HCT116 (cell line): ENCODE data around the gene CMIP. TPM values are rescaled to one million over a fixed set of nuclear protein-coding genes. Genes with fewer than 3 reads are reported as not detected.
A peak's percentile ranks its signal among the peaks of the same experiment; 100 is the strongest.

ENCODE experiments used
- ATAC-seq: fragments of 200-7000 bp; cut with Tn5 transposase; 2 replicates; pipeline ENCODE4 v1.9.1; 2020; ENCODE audit warnings: mild to moderate bottlenecking, moderate library complexity
- BruUV-seq: library from RNA; stranded (reverse); fragments of 400-500 nt; replicated peaks from 2 replicates; lab custom pipeline; 2021; lab: Mats Ljungman, UMichigan
- CTCF ChIA-PET: fragments of 300-600 bp; sonication (Branson Sonifier 250); formaldehyde crosslinking; loops from one replicate; lab custom pipeline; 2021; ENCODE audit warnings: antibody characterized with exemption; lab: Charles Lee
- POLR2A ChIA-PET: fragments of 300-600, 350-600 bp; sonication (Branson Sonifier 250); formaldehyde crosslinking; loops from one replicate; lab custom pipeline; 2021; ENCODE audit warnings: antibody characterized with exemption; lab: Charles Lee
- RAD21 ChIA-PET, 2 experiments: fragments of 300-600 bp; sonication (Branson Sonifier 250); formaldehyde crosslinking; loops; one replicate each; lab custom pipeline; 2023; ENCODE audit warnings: low total read pairs in 2 of 2; ENCODE audit not compliant: uncharacterized antibody in 2 of 2, unreplicated experiment in 2 of 2, low non-redundant PET in 1 of 2; lab: Charles Lee
- DNase-seq: peaks from one replicate; pipeline ENCODE4 v3.0.0-alpha.2; 2010; ENCODE audit warnings: low read depth, low spot score
- H2AFZ ChIP-seq: fragments of 200-600 bp; shearing (Covaris generic), sonication (generic); 2 replicates; pipeline ENCODE4 v1.6.1; 2017; ENCODE audit warnings: low read depth, mixed run types, mixed read lengths, antibody characterized with exemption, low read length; ENCODE audit not compliant: poor library complexity, severe bottlenecking
- H3K27ac ChIP-seq: 2 replicates; pipeline ENCODE4 v1.5.1; 2012; ENCODE audit warnings: low read depth, low read length
- H3K27me3 ChIP-seq: fragments of 200-600 bp; sonication (generic); 2 replicates; pipeline ENCODE4 v1.6.1; 2016; ENCODE audit warnings: mixed run types, low read length, mixed read lengths; ENCODE audit not compliant: insufficient read depth
- H3K36me3 ChIP-seq, 2 experiments: fragments of 200-500 bp in 1 of 2; fragments of 200-600 bp in 1 of 2; sonication (Bioruptor generic) in 1 of 2; sonication (generic) in 1 of 2; 2 replicates each; pipeline versions ENCODE4 v1.5.1 to v1.6.1; 2014 to 2016; ENCODE audit warnings: low read length in 2 of 2, inconsistent platforms in 1 of 2, mixed read lengths in 1 of 2, mixed run types in 1 of 2; ENCODE audit not compliant: insufficient read depth in 2 of 2, control insufficient read depth in 1 of 2
- H3K4me1 ChIP-seq, 2 experiments: fragments of 200-600 bp in 1 of 2; sonication (generic) in 1 of 2; 2 replicates each; pipeline versions ENCODE4 v1.5.1 to v1.6.1; 2012 to 2017; ENCODE audit warnings: low read length in 2 of 2, inconsistent platforms in 1 of 2, mild to moderate bottlenecking in 1 of 2, mixed read lengths in 1 of 2, mixed run types in 1 of 2, moderate library complexity in 1 of 2; ENCODE audit not compliant: insufficient read depth in 2 of 2, control insufficient read depth in 1 of 2
- H3K4me2 ChIP-seq: fragments of 200-600 bp; sonication (generic); 2 replicates; pipeline ENCODE4 v1.6.1; 2017; ENCODE audit warnings: mixed run types, low read length, mixed read lengths
- H3K4me3 ChIP-seq, 2 experiments: fragments of 200-600 bp in 1 of 2; sonication (generic) in 1 of 2; replicated peaks in 1 of 2; 2 replicates each; pipeline ENCODE4 v1.5.1; 2011 to 2016; ENCODE audit warnings: low read length in 2 of 2, control low read depth in 1 of 2, low read depth in 1 of 2, mild to moderate bottlenecking in 1 of 2, mixed read lengths in 1 of 2, mixed run types in 1 of 2
- H3K79me2 ChIP-seq: fragments of 200-600 bp; sonication (generic); 2 replicates; pipeline ENCODE4 v1.6.1; 2017; ENCODE audit warnings: mild to moderate bottlenecking, mixed run types, low read length, moderate library complexity, mixed read lengths; ENCODE audit not compliant: insufficient read depth
- H3K9ac ChIP-seq: fragments of 200-600 bp; sonication (generic); 2 replicates; pipeline ENCODE4 v1.6.1; 2016; ENCODE audit warnings: low read length, mixed read lengths
- H3K9me2 ChIP-seq: fragments of 200-600 bp; sonication (generic), shearing (Covaris generic); 2 replicates; pipeline ENCODE4 v1.6.1; 2017; ENCODE audit warnings: mixed run types, mild to moderate bottlenecking, moderate library complexity; ENCODE audit not compliant: insufficient read depth
- H3K9me3 ChIP-seq, 2 experiments: fragments of 200-500 bp in 1 of 2; fragments of 200-600 bp in 1 of 2; sonication (Bioruptor generic) in 1 of 2; sonication (generic) in 1 of 2; 2 replicates each; pipeline ENCODE4 v1.6.1; 2014 to 2017; ENCODE audit warnings: low read length in 2 of 2, mixed read lengths in 2 of 2, inconsistent platforms in 1 of 2, low read depth in 1 of 2, mild to moderate bottlenecking in 1 of 2, mixed run types in 1 of 2, moderate library complexity in 1 of 2; ENCODE audit not compliant: control insufficient read depth in 1 of 2, insufficient read depth in 1 of 2
- H4K20me1 ChIP-seq: fragments of 200-600 bp; sonication (generic), shearing (Covaris generic); 2 replicates; pipeline ENCODE4 v1.6.1; 2017; ENCODE audit warnings: mixed run types, mild to moderate bottlenecking, moderate library complexity; ENCODE audit not compliant: insufficient read depth
- CBX3 ChIP-seq: IDR thresholded peaks from 2 replicates; pipeline ENCODE4 v1.6.1; 2012; ENCODE audit warnings: low read depth
- POLR2AphosphoS5 ChIP-seq: IDR thresholded peaks from 2 replicates; pipeline ENCODE4 v1.6.1; 2011; ENCODE audit warnings: mild to moderate bottlenecking, low read depth, low read length, moderate library complexity
- TCF7L2 ChIP-seq: IDR thresholded peaks from 2 replicates; pipeline ENCODE4 v1.7.0; 2011; ENCODE audit warnings: borderline replicate concordance, inconsistent platforms; ENCODE audit not compliant: insufficient read depth, insufficient read length; ENCODE audit errors: extremely low read depth
- intact Hi-C: fragments of 100-400 bp; cut with micrococcal nuclease; formaldehyde crosslinking; loops from 2 replicates; pipeline ENCODE4 v1.10.0; 2022
- total RNA-seq: library from RNA; stranded (reverse); gene quantifications from one replicate; pipeline ENCODE4 v1.2.1, GENCODE V29; 2021; ENCODE audit not compliant: unreplicated experiment

Gene CMIP
- total RNA-seq, 1 experiment from 2014 or later: 64.6 TPM

- Histone ChIP-seq H3K27ac (peak overlapping the region; percentile 65), H3K4me3 (peak overlapping the region in 1 of 2 experiments; percentile 45; a peak in 1 of 4 replicates), H2AFZ (no peak overlapping the region), H3K79me2 (peaks cover 97% of the 10 kb centered on the region), H3K9ac (peak overlapping the region; percentile 57), H3K4me1 (peaks cover 20 to 52% of the 10 kb centered on the region in 2 experiments), H4K20me1 (no peaks in the 10 kb centered on the region; the same call in 1 of the 2 replicates), H3K36me3 (no peaks in the 10 kb centered on the region; a peak in 1 of 4 replicates), H3K9me2 (no peaks in the 10 kb centered on the region), H3K4me2 (peak overlapping the region; percentile 83), H3K9me3 (no peaks in the 10 kb centered on the region), H3K27me3 (no peaks in the 10 kb centered on the region)
- POLR2A ChIA-PET: interaction anchor here (1.1 kb wide), 1 partner anchor 10 kb away, joined by 3 read pairs; no protein-coding TSS in a partner anchor
- DNase-seq (no peak), ATAC-seq (no peak)
- intact Hi-C loops: no loop called here
- CTCF ChIA-PET: no interaction called here
- TF ChIP-seq POLR2AphosphoS5: no peak
- RAD21 ChIA-PET: interaction anchor here in 1 of 2 experiments (0.8 kb wide), 1 partner anchor 25 kb away, joined by 3 read pairs; no protein-coding TSS in a partner anchor
- no TSS peak for BruUV-seq
Measured at GRCh38 chr16:81568749-81569087, 124.1 kb downstream of the CMIP start.

GRCh38 chr16:81569361-81570034, 124.9 kb downstream of the CMIP start:
- 0 out of 2 replicates have a peak overlapping the region, but pooled peaks have one; percentile 83 for H3K4me2 ChIP-seq
- POLR2A ChIA-PET: interaction anchor here (1.1 kb wide), 1 partner anchor 9 kb away, joined by 3 read pairs; no protein-coding TSS in a partner anchor
- no peaks in the 10 kb centered on the region for H3K27me3 ChIP-seq
- peaks cover 99% of the 10 kb centered on the region for H3K79me2 ChIP-seq
- RAD21 ChIA-PET: no interaction called here
- no peak overlapping the region for H3K9ac ChIP-seq
- no peaks in the 10 kb centered on the region for H3K9me3 ChIP-seq
- ATAC-seq: no peak
- H4K20me1 ChIP-seq: no peaks in the 10 kb centered on the region; the same call in 1 of the 2 replicates
- no peak overlapping the region for H2AFZ ChIP-seq
- BruUV-seq: no TSS peak
- H3K4me3 ChIP-seq: no peak overlapping the region
- TF ChIP-seq TCF7L2 (no peak), CBX3 (peak; percentile 19; the same call in 1 of the 2 replicates)
- TF ChIP-seq, all 23 proteins: peak for 1
- Histone ChIP-seq H3K36me3 (no peaks in the 10 kb centered on the region; a peak in 1 of 4 replicates), H3K4me1 (peaks cover 20 to 52% of the 10 kb centered on the region in 2 experiments), H3K9me2 (no peaks in the 10 kb centered on the region), H3K27ac (no peak overlapping the region)
- intact Hi-C loops: no loop called here
- DNase-seq: no peak
- CTCF ChIA-PET: no interaction called here
